NCI-H2171 treated with DMSO at 0.1 percent for 48 hours (cell line): ENCODE results near the gene NAA35.
"Not testable (repeated sequence)": the region's sequence is repeated elsewhere in the genome, so short reads cannot be mapped to it uniquely, and the experiment has no call there.

ENCODE experiments used
- DNase-seq: peaks from one replicate; lab custom pipeline; 2025; lab: John Stamatoyannopoulos, UW

NAA35 gene

GRCh38 chr9:85944672-85945071 lies 3.7 kb downstream of the NAA35 start:
- no peak for DNase-seq

DNA sequence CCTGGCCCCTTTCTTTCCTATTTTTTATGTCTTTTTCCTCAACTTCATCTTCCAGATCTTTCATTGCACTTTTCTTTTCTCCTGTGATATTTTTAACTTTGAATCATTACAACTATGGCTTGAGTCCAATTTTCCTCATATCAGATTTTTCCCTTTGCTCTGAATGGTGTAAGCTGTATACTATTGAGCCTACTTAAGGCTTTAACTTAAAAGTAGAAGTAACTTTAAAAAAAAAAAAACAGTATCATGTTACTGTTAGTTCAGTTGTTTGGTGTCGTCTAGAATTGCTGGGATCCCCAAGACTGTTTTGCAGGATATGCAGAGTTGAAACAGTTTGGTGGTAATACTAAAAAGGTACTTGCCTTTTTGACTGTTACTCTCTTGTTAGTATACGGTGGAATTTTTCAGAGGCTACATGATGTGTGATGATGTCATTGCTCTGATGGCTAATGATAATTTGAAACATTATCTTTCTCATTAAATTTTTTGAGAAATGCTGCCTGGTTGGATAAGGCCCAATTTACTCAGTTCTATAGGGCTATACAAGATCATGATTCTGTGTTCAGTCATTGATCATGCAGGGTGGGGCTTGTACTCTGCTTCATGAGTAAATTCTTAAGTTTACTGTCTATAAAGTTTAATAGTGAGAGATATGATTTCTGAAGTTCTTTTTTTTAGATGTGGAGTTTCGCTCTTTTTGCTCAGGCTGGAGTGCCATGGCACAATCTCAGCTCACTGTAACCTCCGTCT lies 8.8 kb downstream of the NAA35 start:
- DNase-seq = peak; percentile 14

DNA sequence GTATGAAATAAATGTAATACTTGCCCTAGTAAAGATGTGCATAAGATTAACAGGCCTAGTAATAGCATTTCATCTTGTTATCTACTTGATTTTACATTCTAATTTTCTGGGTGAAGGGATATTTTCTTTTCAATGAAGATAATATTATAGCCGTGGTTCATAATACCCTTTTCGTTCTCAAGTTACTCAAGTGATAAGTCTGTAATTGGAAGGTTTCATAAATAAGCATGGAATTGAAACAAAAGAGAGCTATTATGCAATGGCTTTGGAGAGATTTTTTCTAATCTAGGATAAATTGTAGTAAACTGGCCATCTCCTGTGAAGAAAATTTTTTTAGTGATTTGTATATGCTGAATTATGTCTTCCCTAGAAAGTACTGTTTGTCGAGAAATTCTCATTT lies 19.0 kb downstream of the NAA35 start:
- DNase-seq = no peak

GRCh38 chr9:85960688-85961093 lies 19.7 kb downstream of the NAA35 start:
- peak; percentile 66 for DNase-seq

DNA sequence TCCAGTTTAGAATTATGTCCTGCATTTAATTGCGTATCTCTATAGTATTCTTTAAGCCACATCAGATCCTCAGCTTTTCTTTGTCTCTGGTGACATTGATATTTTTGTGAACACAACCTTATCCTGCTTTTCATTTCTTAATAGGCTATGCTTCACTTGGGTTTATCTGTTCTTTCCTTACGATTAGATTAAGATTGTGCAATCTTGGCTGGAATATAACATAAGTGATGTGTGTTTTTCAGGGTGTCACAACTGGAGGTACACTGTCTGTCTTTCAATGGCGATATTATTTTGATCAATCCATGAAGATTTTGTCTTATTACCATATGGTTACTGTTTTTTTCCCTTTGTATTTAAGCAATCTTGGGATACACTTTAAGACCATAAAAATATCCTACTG lies 23.6 kb downstream of the NAA35 start:
- DNase-seq = no peak

- DNase-seq = no peak
Measured at GRCh38 chr9:85964949-85965348, 24.0 kb downstream of the NAA35 start.

- DNase-seq = no peak
Measured at GRCh38 chr9:85969727-85970126, 28.8 kb downstream of the NAA35 start.

DNA sequence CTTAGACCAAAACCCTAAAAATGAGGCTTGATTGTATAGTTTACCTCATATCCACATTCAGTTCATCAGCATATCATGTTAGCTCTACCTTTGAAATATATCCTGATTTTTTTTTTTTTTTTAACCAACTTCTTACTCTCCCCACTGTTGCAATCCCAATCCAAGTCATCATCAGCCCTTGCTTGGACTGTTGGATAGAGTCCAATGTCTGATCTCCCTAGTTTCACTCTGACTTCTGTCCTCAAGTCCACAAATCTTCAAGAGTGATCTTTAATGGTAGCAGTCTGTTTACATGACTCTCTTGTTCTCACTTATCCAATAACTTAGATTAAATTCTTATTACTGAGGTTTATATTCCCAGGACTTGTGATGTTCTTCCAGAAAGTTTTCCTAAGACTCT lies 30.8 kb downstream of the NAA35 start:
- no peak for DNase-seq

- DNase-seq = no peak
Measured at GRCh38 chr9:85973238-85973637, 32.3 kb downstream of the NAA35 start.

DNA sequence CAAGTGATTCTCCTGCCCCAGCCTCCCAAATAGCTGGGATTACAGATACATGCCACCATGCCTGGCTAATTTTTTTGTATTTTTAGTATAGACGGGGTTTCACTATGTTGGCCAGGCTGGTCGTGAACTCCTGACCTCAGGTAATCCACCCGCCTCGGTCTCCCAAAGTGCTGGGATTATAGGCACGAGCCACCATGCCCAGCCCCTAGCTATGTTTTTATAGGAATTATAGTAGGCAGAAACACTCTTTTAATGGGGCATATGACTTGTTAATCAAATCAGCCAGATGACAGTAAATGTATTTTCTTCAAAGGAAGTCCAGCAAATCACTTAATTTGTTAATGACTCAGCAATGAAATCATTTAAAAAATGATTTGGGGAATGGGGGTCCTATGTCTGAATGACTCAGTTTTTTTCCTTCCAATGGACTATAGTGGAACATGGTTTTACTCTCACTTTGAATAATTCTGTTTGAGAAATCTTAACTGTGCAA lies 33.2 kb downstream of the NAA35 start:
- DNase-seq = not testable (repeated sequence)

DNA sequence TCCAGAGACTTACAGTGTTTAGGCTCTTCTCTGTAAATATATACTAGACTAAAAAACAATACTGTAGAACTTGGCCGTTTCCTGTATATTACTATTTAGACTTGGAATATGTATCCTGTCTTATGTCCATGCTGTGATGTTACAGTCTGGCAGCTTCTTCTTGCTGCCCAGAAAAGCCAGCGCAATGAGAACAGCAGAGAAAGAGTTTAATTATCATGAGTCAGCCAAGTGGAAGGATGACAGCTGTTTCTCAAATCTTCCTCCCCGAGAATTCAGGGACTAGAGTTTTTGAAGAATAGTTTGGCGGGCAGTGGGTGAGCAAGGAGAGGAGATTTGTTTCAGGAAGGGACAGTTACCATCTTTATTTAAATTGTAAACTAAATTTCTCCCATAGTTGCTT lies 37.5 kb downstream of the NAA35 start:
- peak; percentile 87 for DNase-seq

DNA sequence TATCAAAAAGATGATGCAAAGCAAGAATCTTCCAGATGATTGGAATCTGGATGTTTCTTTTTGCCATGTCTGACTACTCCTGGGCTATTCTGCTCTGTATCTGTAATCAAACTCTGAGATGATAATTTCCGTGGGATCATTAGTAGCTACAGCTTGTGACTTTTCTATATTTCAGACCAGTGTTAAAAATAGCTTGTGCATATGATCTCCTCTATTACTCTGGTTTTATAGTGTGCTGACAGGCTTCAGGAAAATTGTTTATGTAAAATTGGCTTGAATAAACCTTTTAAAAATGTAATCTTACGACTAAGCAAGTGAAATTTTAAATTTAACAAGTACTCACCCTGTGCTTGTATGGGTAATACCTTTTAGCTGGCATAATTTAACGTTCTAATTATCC lies 40.4 kb downstream of the NAA35 start:
- peak; percentile 56 for DNase-seq

- DNase-seq = no peak
Measured at GRCh38 chr9:85984457-85984856, 43.5 kb downstream of the NAA35 start.

GRCh38 chr9:85987236-85987635 lies 46.3 kb downstream of the NAA35 start:
- DNase-seq = no peak

- DNase-seq = no peak
Measured at GRCh38 chr9:85994191-85994590, 53.2 kb downstream of the NAA35 start.

DNA sequence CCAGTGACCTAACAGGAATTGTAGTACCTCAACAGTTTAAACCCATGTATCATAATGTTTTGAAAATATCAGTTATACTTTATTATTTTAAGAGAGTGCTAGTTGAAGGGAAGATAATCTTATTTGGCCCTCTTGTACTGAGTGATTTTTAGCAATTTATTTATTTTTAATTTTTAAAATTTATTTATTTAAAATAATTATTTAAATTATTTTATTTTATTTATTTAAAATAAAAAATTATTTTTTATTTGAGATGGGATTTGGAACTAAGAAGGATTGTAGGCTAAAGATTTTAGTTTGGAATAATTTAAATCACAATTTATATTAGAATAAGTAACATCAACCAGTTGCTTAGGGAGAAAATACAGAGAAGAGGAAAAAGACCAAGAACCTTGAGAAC lies 54.2 kb downstream of the NAA35 start:
- DNase-seq = no peak

GRCh38 chr9:85995599-85995998 lies 54.7 kb downstream of the NAA35 start:
- DNase-seq = no peak

DNA sequence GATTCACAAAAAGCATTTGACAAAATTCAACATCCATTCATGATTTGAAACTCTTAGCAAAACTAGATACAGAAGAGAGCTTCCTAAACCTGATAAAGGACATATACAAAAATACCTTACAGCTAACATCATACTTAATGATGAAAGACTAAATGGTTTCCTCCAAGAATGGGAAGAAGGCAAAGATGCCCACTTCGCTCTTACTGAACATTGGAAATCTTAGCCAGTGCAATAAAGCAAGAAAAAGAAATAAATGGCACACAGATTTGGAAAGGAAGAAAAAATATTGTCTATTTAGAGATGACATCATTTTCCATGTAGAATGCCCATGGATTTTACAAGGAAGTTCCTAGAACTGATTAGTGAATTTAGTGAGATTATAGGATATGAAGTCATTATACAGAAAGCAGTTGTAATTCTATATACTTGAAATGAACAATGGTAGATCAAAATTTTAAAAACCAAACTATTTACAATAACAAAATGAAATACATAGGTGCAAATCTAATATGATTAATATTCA lies 64.4 kb downstream of the NAA35 start:
- DNase-seq = no peak

DNA sequence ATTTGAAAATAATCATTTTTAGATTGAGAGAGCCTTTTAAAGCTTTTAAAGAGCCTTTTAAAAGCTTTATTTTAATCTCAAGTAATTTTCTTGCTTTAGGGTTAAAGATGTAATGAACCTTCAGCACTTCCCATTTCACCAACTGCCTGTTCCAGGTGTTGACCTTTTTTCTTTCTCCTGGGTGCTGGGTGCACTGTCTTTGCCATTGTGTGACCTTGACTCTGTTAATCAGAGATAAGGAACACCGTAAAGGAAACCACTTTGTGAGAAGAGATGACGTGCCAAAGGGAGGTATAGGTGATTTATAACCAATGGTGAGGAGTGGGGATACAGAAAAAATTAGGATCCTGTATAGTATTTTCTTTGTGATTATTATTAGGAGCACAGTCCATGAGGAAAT lies 68.2 kb downstream of the NAA35 start:
- DNase-seq = no peak

- DNase-seq = no peak
Measured at GRCh38 chr9:86020731-86021130, 79.8 kb downstream of the NAA35 start.

- DNase-seq = no peak
Measured at GRCh38 chr9:86021166-86021565, 80.2 kb downstream of the NAA35 start.

DNA sequence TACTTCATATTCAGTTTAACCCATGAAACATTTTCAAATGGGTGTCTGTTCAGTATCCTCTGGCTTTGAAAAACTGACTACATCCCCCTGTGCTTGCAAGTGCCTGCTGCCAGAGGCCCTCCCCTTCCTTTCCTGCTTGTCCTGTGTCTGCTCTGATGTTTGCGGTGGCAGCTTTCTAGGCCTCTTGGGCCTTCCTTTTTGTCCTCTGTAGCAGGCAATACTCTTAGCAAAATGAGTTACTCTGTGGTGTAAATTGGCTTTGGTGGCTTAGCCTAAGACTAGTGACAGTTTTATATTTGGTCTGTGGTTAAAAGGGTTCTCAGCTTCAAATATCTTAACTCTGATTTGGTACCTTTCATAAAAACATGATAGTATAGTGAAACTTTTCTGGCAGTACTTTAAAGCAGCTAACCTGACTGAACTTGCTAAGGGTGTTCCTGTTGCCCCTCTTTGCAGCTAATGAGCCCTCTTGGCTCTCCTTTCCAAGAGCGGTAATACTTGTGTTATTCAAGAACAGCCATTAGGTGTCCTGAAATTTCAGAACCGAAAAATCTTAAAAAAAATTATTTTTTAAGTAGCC lies 81.8 kb downstream of the NAA35 start:
- DNase-seq = no peak

DNA sequence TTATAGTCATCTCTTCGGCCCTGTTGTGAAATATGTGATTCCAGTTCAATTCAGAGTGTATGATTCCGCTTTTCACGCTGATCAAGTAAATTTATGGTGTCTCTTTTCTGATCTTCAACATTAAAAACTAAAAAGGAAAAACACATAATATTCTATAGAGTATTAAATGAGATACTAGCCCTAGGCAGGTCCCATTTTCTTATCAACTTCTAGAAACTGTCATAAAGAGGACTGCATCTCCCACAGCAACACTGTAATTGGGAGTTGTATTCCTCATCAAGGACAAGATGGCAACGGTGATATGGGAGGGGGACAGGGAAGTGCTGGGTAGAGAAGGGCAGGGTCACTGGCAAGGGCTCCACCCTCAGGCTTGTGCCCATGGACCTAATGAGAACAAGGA lies 86.8 kb downstream of the NAA35 start:
- no peak for DNase-seq
